WI38 (cell line): ENCODE measurements around the gene GMDS.

Source experiments
- H3K4me3 ChIP-seq: 2 replicates; pipeline ENCODE4 v1.5.1; 2011; ENCODE audit warnings: low read depth, mild to moderate bottlenecking, control low read depth, low read length
- CTCF ChIP-seq: IDR thresholded peaks from 2 replicates; pipeline ENCODE4 v1.5.1; 2012; ENCODE audit warnings: low read depth, mild to moderate bottlenecking, control low read depth, low read length

Gene GMDS

GRCh38 chr6:1624851-1625781, 620.3 kb downstream of the GMDS start:
- no peak for TF ChIP-seq CTCF
- H3K4me3 ChIP-seq = peak overlapping the region; percentile 61

- peak overlapping the region; percentile 61 for H3K4me3 ChIP-seq
- TF ChIP-seq CTCF = no peak
Measured at GRCh38 chr6:1624058-1624850, 621.2 kb downstream of the GMDS start.

- no peak for TF ChIP-seq CTCF
- H3K4me3 ChIP-seq = no peak overlapping the region; the same call in 1 of the 2 replicates
Measured at GRCh38 chr6:1623769-1624057, 621.7 kb downstream of the GMDS start.

- no peak for TF ChIP-seq CTCF
Measured at GRCh38 chr6:1622851-1623768, 622.3 kb downstream of the GMDS start.

GRCh38 chr6:1622220-1622850, 623.1 kb downstream of the GMDS start:
- no peak for TF ChIP-seq CTCF
- no peak overlapping the region for H3K4me3 ChIP-seq

More at GRCh38 chr6:1622851-1623768, 622.3 kb downstream of the GMDS start:
- H3K4me3 ChIP-seq = no peak overlapping the region

GRCh38 chr6:1621070-1621701, 624.2 kb downstream of the GMDS start:
- TF ChIP-seq CTCF = no peak
- H3K4me3 ChIP-seq = no peak overlapping the region
